ENCODE measurements around the gene RASAL2.

GRCh38 chr1:178126261-178126660 lies 32.4 kb downstream of the RASAL2 start:
- TF ChIP-seq RAD21 (CRISPR knock-in tag; IDR thresholded peaks at IDR 0.05) (no peak), ZNF512 (CRISPR knock-in tag; IDR thresholded peaks at IDR 0.05) (no peak), HOXA7 (CRISPR knock-in tag; IDR thresholded peaks at IDR 0.05) (no peak)

All from HepG2 (cell line).